ENCODE data around the gene MAGEA8.
A peak's percentile ranks its signal among the peaks of the same experiment; 100 is the strongest.
"Not testable (repeated sequence)": the region's sequence is repeated elsewhere in the genome, so short reads cannot be mapped to it uniquely, and the experiment has no call there.

MAGEA8 gene, protein sequence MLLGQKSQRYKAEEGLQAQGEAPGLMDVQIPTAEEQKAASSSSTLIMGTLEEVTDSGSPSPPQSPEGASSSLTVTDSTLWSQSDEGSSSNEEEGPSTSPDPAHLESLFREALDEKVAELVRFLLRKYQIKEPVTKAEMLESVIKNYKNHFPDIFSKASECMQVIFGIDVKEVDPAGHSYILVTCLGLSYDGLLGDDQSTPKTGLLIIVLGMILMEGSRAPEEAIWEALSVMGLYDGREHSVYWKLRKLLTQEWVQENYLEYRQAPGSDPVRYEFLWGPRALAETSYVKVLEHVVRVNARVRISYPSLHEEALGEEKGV

DNA sequence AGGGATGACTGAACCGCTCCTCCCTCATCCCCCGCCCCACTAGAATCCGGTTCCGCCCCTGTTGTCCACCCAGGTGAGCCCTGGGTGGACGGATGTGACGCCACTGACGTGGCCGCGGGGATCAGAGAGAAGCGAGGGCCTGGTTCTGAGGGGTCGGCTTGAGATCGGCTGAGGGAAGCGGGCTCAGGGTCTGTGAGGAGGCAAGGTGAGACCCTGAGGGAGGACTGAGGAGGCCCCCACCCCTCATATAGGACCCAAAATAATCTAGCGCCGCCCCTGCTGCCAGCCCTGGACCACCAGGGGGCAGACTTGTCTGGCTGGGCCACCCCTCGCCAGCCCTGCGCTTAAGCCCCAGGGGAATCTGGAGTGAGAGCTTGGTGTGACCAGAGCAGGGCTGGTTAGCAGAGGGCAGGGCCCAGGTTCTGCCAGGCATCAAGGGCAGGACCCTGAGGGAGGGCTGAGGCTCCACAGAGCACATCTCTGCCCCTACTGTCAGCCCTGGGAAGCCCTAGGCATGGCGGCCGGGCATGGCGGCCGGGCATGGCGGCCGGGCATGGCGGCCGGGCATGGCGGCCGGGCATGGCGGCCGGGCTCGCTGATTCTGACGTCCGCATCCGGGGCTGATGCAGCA lies at the start of gene MAGEA8:
Gene MAGEA8, plus strand, starts transcription at position 103 of the 631 bp plus-strand sequence. CDS start 3,090 bp downstream, outside the sequence.
- TF ChIP-seq EZH2 (IDR thresholded peaks at IDR 0.05; ENCODE audit: borderline replicate concordance, low read depth, low read length, severe bottlenecking): no peak
- TF ChIP-seq, protein P1, sequence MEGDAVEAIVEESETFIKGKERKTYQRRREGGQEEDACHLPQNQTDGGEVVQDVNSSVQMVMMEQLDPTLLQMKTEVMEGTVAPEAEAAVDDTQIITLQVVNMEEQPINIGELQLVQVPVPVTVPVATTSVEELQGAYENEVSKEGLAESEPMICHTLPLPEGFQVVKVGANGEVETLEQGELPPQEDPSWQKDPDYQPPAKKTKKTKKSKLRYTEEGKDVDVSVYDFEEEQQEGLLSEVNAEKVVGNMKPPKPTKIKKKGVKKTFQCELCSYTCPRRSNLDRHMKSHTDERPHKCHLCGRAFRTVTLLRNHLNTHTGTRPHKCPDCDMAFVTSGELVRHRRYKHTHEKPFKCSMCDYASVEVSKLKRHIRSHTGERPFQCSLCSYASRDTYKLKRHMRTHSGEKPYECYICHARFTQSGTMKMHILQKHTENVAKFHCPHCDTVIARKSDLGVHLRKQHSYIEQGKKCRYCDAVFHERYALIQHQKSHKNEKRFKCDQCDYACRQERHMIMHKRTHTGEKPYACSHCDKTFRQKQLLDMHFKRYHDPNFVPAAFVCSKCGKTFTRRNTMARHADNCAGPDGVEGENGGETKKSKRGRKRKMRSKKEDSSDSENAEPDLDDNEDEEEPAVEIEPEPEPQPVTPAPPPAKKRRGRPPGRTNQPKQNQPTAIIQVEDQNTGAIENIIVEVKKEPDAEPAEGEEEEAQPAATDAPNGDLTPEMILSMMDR (IDR thresholded peaks at IDR 0.05; ENCODE audit: borderline replicate concordance, extremely low read depth, low read length, poor library complexity, severe bottlenecking): peak; percentile 20
- Histone ChIP-seq H3K4me2 (ENCODE audit: insufficient read depth, low read length) (no peak within 1 kb of the TSS), H3K27ac (ENCODE audit: low read length) (no peak within 1 kb of the TSS), H3K4me1 (ENCODE audit: insufficient read depth, low read length) (no peaks in the 10 kb centered on the region), H4K20me1 (ENCODE audit: insufficient read depth, low read length) (no peaks in the 10 kb centered on the region), H3K27me3 (ENCODE audit: insufficient read depth, low read length, poor library complexity) (no peaks in the 10 kb centered on the region), H3K79me2 (ENCODE audit: insufficient read depth, low read length) (no peaks in the 10 kb centered on the region), H3K36me3 (ENCODE audit: insufficient read depth, low read length) (no peaks in the 10 kb centered on the region), H2AFZ (ENCODE audit: low read depth, low read length) (no peak within 1 kb of the TSS), H3K4me3 (ENCODE audit: low read depth in 1 of 2, low read length in 2 of 2) (no peak within 1 kb of the TSS), H3K9ac (ENCODE audit: low read depth, low read length) (no peak within 1 kb of the TSS), H3K9me3 (ENCODE audit: insufficient read depth, low read length, severe bottlenecking) (no peaks in the 10 kb centered on the region)
- no peak; the same call in 2 of the 3 replicates for ATAC-seq (ENCODE audit: insufficient read depth, low read depth)
- no peak for DNase-seq

DNA sequence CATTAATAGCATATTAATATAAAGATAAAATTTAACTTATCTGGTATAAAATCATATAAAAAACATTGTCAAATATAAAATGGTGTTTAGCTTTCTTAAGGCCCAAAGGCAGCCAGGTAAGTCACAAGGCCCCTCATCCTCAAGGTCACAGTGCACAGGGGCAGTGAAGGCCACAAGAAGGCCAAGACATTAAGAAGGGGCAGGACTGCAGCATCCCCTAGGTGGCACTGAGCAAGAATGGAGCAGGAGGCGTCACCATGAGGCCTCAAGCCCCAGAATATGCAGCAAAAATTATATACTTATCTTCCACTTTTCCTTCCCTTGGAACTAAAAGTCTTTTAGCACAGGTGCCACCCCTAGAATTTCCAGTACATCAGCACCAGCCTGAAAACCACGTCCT lies 49.5 kb upstream of the MAGEA8 start:
- no peak overlapping the region for H3K4me3 ChIP-seq (ENCODE audit: low read depth in 1 of 2, low read length in 2 of 2)
- no peaks in the 10 kb centered on the region for H3K9me3 ChIP-seq (ENCODE audit: insufficient read depth, low read length, severe bottlenecking)
- TF ChIP-seq EZH2 (IDR thresholded peaks at IDR 0.05; ENCODE audit: borderline replicate concordance, low read depth, low read length, severe bottlenecking): no peak
- TF ChIP-seq, protein P1 (IDR thresholded peaks at IDR 0.05; ENCODE audit: borderline replicate concordance, extremely low read depth, low read length, poor library complexity, severe bottlenecking): no peak
- H3K27ac ChIP-seq (ENCODE audit: low read length): no peak overlapping the region
- no peaks in the 10 kb centered on the region for H3K4me1 ChIP-seq (ENCODE audit: insufficient read depth, low read length)
- no peak overlapping the region for H3K9ac ChIP-seq (ENCODE audit: low read depth, low read length)
- H3K27me3 ChIP-seq (ENCODE audit: insufficient read depth, low read length, poor library complexity): no peaks in the 10 kb centered on the region
- ATAC-seq (ENCODE audit: insufficient read depth, low read depth) (no peak), DNase-seq (no peak)
- H2AFZ ChIP-seq (ENCODE audit: low read depth, low read length): no peak overlapping the region
- H3K79me2 ChIP-seq (ENCODE audit: insufficient read depth, low read length): no peaks in the 10 kb centered on the region
- no peaks in the 10 kb centered on the region for H3K36me3 ChIP-seq (ENCODE audit: insufficient read depth, low read length)
- H4K20me1 ChIP-seq (ENCODE audit: insufficient read depth, low read length): no peaks in the 10 kb centered on the region
- no peak overlapping the region for H3K4me2 ChIP-seq (ENCODE audit: insufficient read depth, low read length)

DNA sequence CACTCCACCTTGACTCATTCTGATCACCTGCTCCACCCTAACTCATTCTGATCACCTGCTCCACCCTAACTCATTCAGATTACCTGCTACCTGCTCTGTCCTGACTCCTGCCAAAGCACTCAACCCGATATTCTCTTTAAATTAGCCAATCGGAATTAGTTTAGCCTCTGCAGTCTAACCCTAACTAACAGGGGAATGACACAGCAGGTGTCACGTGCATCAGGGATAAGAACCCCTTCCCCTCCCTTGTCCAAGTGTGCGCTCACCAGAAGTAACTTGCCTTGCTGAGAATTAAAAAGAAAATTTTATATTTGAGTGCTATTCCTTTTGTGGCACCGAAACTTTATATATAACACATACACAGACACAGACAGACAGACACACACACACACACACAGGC lies 44.3 kb upstream of the MAGEA8 start:
- H3K9ac ChIP-seq (ENCODE audit: low read depth, low read length); H3K9me3 ChIP-seq (ENCODE audit: insufficient read depth, low read length, severe bottlenecking); H3K27ac ChIP-seq (ENCODE audit: low read length); H3K36me3 ChIP-seq (ENCODE audit: insufficient read depth, low read length); DNase-seq; H4K20me1 ChIP-seq (ENCODE audit: insufficient read depth, low read length); H3K4me3 ChIP-seq (ENCODE audit: low read depth in 1 of 2, low read length in 2 of 2); ATAC-seq (ENCODE audit: insufficient read depth, low read depth); H3K4me2 ChIP-seq (ENCODE audit: insufficient read depth, low read length); H3K27me3 ChIP-seq (ENCODE audit: insufficient read depth, low read length, poor library complexity); H3K79me2 ChIP-seq (ENCODE audit: insufficient read depth, low read length); H2AFZ ChIP-seq (ENCODE audit: low read depth, low read length); H3K4me1 ChIP-seq (ENCODE audit: insufficient read depth, low read length): not testable (repeated sequence)

DNA sequence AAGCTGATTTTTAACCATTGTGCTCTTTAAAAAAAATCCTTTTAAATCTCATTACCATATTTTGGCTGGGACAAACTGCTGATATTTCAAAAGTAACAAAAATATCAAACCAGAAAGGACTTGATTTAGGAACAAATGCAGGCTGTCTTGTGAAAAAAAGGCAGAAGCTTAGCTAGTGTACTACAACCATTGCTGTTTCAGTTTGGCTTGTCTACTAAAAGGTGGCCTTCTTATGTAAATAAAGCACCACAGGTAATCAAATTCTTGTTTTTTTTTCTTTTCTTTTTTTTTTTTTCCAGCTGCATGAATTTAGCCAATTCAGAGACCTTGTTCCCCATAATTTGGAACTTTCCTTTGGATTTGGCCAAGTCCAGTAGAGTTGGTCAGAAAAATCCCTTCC lies 43.8 kb upstream of the MAGEA8 start:
- H3K4me1 ChIP-seq (ENCODE audit: insufficient read depth, low read length): no peaks in the 10 kb centered on the region
- H3K9ac ChIP-seq (ENCODE audit: low read depth, low read length): no peak overlapping the region
- no peaks in the 10 kb centered on the region for H3K9me3 ChIP-seq (ENCODE audit: insufficient read depth, low read length, severe bottlenecking)
- H4K20me1 ChIP-seq (ENCODE audit: insufficient read depth, low read length): no peaks in the 10 kb centered on the region
- DNase-seq (no peak), ATAC-seq (ENCODE audit: insufficient read depth, low read depth) (no peak)
- no peak overlapping the region for H2AFZ ChIP-seq (ENCODE audit: low read depth, low read length)
- TF ChIP-seq EZH2 (IDR thresholded peaks at IDR 0.05; ENCODE audit: borderline replicate concordance, low read depth, low read length, severe bottlenecking): no peak
- TF ChIP-seq, protein P1 (IDR thresholded peaks at IDR 0.05; ENCODE audit: borderline replicate concordance, extremely low read depth, low read length, poor library complexity, severe bottlenecking): no peak
- no peaks in the 10 kb centered on the region for H3K27me3 ChIP-seq (ENCODE audit: insufficient read depth, low read length, poor library complexity)
- H3K4me3 ChIP-seq (ENCODE audit: low read depth in 1 of 2, low read length in 2 of 2): no peak overlapping the region
- no peaks in the 10 kb centered on the region for H3K36me3 ChIP-seq (ENCODE audit: insufficient read depth, low read length)
- H3K79me2 ChIP-seq (ENCODE audit: insufficient read depth, low read length): no peaks in the 10 kb centered on the region
- no peak overlapping the region for H3K27ac ChIP-seq (ENCODE audit: low read length)
- H3K4me2 ChIP-seq (ENCODE audit: insufficient read depth, low read length): no peak overlapping the region

Measured in DND-41 (cell line).